HG03432 (cell line): ENCODE measurements around the gene PUSL1.

Source experiments
- ATAC-seq: cut with Tn5 transposase; IDR thresholded peaks from one replicate; pipeline ENCODE4 v1.9.1; 2021; ENCODE audit warnings: mild to moderate bottlenecking, moderate library complexity; ENCODE audit not compliant: unreplicated experiment

Gene PUSL1

DNA sequence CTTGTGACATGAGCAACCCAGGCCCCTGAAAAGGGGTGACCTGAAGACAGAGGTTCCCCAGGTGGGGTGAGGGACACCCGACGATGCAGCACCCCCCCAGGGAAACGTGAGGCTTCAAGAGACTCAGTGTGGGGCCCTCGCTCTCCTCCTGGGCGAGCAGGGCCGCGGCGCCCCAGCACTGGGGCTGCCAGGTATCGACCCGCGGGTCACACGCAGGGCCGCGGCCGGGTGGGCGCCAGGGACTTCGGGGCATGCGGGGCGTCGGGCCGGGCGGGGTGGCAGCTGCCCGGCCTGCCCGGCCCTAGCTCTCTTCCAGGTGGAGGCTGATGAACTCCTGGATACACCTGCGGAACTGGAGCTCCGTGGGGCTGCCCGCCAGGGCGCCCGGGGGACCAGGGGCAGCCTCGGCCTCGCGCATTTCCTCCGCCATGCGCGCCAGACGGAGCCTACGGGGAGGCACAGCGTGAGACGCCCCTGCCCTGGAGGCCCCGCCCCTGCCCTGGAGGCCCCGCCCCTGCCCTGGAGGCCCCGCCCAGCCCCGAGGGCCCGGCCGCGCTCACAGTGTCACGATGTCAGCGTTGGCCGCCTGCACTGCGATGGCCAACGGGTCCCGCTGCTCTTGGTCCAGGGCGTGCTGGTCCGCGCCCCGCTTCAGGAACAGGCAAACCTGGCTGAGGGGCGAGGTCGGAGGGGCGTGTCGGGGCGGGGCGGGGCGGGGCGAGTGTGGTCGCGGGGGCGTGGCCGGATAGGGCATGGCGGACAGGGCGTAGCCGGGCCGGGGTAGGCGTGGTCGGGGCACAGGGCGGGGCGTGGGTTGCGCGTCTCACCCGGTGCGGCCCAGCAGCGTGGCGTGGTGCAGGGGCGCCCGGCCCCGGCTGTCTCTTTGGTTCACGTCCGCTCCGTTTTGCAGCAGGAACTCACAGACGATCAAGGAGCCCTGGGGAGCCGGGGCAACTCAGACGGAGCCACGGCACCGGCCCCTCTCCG, 14.8 kb upstream of the PUSL1 start:
- no peak for ATAC-seq

DNA sequence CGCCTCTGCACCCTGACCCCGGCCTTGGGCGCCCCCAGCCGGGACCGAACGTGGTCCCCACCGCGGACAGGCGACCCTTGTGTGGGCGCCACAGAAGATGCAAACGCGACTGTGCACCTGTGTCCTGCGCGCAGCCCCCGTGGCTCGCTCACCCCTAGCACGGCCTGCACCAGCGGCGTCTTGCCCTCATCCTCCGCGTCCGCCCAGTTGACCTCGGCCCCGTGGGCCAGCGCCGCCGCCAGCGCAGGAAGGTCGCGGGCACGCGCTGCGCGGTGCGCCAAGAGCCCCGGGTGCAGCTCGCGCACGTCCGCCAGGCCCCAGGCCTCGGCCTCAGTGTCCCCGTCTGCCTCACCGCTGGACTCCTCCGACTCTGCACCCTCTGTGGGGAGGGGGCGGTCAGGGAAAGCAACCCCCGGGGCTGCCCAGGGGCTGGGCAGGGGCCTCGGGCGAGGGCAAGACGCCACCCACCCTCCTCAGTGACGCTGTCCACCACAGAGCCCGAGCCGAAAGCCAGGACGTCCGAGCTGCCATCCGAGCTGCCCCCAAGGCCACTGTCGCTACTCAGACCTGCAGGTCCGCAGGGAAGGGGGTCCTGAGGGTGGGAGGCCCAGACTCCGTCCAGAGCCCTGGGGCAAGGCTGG, 14.0 kb upstream of the PUSL1 start:
- no peak for ATAC-seq

DNA sequence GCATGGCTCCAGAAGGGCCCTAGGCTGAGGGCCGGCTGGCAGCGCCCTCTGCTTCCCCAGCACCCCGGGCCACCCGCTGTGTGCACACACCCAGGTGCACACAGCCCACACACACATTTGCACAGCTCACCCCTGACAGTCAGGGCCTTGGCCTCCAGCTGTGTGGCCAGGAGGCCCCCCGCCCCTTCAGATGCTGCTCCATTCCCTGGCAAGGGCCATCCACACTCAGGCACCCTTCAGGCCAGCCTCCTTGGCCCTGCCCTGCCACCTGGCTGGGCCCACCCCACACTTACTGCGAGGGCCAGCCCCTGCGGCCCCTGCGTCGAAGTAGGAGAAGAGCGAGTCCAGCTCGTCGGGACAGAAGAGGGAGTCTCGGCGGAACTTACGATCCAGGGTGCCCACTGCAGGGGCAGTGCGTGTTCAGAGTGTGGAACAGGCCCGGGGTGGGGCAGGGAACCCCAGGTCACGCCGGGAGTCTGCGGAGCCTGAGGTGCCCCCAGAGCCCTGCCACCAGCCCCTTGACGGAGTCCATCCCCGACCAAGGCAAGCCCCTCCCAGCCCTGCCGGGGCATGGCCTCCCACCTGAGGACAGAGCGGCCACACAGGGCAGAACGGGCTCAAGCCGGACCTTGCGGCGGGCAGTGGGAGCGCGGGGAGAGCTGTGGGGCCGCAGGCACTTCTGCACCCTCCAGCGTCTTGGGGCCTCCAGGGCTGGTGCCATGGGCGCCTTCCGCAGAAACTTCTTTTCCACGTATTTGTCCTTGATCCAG, 13.1 kb upstream of the PUSL1 start:
- no peak for ATAC-seq

DNA sequence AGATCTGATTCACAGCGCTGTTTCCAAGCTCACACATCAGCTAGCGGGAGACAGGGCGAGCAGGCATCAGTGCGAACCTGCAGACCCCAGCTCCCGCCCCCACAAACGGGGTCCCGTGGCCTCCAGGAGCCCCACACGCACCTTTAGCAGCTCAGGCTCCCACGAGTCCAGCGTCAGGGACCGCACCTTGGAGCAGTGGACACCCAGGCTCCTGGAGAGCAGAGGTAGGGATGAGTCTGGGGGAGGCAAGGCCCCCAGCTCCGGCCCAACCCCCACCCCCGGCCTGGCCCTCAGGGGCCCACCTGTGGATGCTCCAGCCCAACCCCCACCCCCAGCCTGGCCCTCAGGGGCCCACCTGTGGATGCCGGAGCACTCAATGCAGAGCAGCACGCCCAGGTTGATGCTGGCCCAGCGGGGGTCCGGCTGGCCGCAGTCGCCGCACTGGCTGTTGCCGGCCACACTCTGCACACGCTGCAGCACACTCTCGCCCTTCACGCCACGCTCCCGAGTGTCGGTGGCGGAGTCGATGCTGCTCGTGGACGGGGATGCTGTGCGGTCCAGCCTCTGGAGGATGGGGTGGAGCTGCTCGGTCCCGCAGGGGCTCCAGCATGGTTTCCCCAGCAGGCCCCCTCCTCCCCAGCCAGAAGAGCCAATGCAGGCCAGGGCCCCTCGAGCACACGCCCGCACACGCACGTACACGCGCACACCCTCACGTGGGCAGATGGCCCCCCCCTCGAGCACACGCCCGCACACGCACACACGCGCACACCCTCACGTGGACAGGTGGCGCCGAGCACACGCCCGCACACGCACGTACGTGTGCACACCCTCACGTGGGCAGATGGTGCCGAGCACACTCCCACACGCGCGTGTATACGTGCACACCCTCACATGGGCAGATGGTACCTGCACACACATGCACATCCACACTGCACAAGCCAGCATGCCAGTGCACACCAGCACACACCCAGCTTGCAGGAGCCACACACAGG, 12.0 kb upstream of the PUSL1 start:
- no peak for ATAC-seq

DNA sequence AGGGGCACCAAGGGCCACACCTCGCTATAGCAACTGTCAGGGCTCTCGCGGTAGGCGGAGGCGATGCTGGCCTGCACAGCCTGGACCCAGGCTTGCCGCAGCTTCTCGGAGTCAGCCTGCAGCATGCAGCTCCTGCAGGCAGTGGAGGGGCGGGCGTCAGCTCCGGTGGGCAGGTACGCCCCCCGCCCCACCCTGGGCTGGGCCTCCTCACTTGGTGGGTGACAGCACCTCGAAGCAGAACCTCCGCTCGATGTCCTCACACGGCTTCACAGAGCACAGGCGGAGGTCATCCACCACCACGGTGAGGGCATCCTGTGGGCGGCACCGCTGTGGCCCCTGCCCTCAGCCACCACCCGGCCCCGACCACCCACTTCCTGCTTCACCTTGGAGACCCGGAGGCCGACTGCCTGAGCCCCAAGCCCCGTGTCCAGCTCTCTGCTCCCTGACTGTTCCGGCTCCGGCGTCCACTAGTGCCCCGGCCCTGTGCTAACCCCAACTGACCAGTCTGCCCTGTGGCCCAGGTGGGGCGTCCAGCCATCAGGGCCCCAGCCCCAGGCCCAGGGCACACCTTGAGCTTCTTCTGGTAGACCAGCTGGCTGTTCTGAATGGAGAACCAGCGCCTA, 10.5 kb upstream of the PUSL1 start:
- ATAC-seq = no peak

DNA sequence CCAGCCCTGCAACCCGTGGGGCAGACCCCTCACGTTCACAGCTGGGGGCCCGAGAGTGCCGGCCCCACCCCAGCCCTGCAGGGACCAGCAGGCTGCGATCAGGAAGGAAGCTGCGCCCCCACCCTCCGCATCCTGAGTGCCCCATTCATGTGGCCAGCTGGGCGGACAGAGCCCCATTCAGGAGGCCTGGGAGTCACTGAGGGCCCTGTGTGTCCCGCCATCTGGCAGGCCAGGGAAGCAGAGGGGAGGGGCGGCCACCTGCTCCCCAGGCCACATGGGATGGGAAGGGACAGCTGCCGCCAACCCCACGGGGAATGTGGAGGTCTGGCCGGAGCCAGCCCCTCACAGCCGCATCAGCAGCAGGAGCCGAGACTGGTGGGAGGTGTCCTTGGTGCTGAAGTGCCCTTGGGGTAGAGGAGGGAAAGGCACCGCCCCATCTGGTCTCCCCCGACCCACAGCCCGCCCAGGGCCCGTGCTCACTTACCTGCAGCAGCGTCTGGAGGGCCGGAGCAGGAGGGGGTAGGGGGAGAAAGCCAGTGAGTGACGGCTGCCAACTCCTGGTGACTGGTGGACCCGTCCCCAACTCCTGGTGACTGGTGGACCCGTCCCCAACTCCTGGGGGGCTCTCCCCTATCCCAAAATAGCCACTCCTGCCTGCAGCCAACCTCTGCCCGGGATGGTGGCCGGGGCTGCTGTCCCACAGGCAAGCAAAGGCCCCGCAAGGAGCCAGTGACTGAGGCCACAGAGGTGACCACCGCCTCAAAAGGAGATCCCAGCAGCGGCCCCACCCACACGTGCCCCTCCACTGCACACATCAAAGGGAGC, 9.3 kb upstream of the PUSL1 start:
- no peak for ATAC-seq

DNA sequence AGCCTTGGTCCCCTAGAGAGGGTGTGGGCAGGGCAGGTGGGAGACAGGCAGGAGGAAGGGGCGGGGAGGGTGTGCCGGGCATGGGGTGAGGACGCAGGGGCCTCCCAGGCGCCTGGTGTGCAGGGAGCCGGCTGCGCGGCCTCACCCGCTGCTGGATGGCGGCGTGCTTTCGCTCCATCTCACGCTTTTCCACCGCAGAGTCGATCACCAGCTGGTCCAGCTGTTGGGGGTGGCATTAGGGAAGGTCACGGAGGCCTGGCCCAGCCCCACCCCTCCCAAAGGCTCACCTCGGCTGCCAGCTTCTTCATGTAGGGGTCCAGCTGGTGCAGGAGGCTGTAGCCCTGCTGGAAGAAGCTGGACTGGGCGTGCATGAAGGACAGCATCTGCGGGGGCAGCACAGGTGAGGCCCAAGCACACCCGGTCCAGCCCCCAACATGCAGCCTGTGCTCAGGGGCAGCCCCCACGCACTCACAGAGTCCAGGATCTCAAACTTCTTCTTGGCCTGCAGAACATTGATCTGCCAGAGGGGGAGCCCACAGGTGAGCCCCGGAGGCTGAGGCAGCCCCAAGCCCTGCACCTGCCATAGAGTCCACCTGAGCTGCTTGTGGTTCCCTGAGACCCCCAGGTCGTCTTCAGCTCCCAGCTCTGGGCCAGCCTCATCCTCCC, 8.6 kb upstream of the PUSL1 start:
- ATAC-seq = no peak

DNA sequence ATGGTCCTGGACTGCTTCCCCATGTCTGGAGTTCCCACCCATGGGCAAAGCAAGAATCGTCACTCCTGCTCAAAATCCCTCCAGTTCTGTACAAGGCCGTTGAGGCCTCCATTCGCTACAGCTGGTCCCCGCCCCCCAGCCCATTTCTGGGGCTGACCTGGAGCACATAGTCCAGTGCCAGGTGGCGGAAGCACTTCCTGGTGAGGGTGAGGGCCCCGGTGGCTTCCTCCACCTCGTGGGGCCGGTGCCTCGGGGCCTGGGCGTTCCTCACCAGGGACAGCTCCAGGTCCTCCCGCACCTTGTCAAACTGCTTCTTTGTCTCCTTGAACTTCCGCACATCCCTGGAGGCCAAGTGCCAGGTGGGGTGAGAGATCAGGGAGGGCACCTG, 8.1 kb upstream of the PUSL1 start:
- ATAC-seq = no peak

DNA sequence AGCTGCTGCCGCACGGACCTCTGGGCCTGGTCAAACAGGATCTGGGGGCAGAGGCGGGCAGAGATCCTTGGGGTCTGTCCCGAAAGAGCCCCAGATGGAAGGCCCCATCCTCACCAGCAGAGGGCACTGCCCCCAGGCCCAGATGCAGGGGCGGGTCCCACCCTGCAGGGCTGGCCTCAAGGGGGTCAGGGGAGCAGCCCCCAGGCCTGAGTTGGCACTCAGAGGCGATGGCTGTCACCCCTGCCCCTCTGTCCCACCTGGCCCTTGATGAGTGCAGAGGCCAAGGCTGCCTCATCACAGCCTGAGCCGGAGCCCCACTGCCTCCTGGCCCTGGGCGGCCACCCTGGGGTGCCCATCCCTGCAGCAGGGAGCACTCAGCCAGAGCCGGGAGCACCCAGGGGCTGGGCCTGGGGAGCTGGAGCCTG, 6.4 kb upstream of the PUSL1 start:
- ATAC-seq = no peak

DNA sequence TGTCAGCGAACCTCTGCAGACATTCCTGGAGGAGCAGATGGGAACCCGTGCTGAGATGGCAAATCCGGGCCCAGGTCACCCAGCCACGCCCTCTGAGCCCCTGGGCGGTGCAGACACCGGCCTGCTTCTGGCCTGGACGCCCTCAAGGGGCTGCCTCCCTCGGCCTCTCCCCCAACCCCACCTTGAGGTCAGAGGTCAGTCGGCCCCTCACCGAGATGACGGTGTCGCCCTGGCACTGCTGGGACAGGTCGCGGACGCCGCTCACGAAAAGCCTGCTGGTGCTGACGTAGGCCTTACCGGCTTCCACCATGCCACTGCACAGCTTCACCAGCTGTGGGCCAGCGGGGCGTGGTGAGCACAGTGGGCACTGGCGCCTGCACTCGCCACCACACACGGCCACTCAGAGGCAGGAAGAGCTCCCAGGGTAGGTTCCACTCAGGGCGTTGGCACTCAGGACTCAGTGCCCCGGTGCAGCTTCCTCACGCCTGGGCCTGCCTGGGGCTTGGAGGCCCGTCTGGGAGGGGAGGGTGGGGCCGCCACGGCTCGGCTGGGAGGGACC, 5.4 kb upstream of the PUSL1 start:
- no peak for ATAC-seq

DNA sequence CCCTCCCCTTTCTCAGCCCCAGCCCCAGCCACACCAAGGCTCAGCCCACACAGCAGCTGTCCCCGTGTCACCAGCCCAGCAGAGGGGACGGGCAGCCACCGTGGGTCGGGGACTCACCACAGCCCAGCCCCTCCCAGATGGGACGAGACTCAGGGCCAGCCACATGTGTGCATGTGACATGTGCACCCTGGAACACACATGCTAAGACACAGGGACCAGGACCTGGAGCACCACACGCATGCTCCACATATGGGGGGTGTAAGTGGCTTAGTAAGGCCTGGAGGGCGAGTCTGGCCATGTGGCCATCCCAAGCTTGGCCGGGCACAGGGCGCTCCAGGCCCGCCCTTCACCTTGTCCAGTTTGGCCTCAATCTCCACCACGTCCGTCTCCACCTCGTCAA, 4.7 kb upstream of the PUSL1 start:
- no peak for ATAC-seq

DNA sequence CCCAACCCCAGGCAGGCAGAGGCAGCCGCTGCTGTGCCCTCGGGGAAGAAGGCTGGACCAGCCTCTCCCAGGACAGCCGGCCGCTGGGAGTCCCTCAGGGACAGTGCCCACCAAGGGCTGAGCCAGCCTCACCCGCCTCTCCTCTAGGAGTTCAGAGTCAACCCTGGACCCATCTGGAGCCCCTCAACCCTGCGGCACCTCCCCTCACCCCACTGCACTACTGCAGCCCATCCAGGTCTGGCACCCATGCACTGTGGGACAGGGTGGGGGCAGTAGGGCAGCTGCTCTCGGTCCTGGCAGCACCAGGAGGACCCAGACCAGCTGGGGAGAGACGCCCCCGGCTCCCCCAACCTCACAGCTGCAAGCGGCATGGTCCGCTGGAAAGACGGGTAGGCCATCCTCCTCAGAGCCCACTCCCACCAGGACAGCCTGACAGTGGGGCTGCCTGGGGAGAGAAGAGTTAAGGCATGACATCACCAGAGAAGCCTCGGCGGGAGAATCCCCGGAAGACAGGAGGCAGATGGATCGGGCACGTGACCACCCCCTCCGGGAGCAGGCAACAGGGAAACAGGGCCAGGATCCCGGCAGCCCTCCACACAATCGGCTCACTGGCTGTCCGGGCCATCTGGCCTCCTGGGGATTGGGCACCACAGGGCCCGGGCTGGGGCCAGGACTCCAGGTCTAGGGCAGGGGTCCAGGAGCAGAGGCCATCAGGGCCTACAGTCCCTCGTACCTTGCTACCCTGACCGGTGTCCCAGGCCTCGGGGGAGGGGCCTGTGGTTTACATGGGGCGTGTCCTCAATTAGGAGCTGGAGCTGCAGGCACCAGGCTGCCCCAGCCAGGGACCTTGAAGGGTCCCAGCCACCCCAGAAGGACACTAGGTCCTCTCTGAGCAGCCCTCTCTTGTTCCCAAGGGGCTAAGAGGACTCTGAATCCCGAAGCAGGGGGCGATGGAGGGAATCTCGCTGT, 3.8 kb upstream of the PUSL1 start:
- ATAC-seq = no peak

DNA sequence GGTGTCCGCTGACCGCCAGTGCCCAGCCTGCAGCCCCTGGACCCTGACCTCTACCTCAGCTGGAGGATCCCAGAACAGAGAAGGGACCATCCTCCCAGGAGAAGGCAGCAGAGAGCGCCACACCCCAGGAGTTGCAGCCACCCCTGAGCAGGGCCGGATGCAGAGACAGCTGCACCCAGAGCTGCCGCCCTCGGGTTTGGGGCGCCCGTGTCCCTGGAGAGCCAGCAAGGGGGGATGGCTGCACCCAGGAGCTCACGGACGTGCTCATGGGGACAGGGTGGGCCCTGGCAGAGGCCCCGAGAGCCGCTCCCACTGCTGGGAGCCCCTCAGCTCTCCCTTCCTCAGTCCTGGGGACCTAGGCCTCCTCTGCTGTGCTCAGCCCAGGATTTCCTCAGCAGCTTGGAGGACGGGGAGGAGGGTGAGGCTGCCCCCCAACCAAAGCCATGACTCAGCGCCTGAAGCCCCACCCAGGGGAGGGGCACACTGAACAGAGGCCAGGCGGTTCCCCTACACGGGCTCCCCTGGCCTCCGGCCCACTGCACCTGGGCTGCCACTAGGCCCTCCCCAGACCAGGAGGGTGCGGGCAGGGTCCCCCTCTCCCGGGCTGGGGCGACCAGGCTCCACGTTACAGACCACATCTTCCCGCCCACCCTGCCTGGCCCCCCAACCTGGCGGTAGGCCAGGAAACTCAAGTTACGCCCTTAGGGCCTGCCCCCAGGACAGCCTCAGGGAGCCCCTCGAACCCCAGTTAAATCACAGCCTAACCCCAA, 2.9 kb upstream of the PUSL1 start:
- peak; percentile 6 for ATAC-seq

DNA sequence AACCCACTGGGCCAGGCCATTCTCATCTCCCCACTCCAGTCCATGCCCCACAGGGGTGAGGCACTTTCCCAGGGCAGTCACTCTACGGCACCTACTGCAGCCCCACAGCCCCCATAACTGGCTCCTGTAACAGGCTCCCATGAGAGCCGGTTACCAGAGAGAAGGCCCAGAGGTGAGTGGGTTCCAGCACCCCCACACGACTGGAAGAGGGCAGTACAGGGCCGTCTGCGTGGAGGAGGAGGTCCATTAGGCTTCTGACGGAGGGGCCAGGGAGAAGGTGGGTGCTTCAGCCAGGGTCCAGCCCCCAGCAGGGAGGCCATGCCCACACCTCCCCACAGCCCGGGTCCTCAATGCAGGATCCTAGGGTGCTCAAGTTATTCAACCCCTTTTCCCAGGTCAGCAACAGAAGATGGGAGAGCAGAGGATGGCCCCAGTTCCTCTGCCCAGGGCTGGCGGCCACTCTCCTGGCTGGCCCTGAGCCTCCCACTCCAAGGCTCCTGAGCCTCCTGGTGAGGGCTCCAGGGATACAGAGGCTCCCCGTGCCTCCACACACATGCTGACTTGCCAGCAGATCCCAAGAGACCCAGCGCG, 2.2 kb upstream of the PUSL1 start:
- no peak for ATAC-seq

DNA sequence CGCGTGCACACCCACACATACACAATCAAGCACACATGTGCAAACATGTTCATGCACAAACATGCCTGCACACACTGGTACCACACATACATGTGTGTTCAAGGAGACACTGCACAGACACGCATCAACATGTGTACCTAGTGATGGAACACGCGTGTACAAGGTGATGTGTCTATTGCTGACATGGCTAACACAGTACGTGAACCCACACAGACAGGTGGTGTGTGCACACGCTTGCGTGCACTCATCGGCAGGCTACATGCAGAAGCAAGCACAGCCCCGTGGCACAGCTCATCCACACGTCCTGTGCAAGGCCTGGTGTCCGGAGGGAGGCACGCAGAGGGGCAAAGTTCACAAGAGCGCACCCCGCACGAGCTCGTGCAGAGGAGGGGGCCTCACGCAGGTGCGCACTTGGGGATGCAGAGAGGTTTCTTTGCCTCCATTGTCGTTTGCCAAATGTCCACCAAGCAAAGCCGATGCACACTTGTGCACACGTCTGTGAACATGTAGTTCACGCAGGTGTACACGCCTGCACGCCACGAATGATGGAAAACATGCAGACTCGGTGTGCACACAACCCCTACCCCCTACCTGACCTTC, 1.6 kb upstream of the PUSL1 start:
- no peak for ATAC-seq
